HG03457 (cell line): ENCODE results near the gene CPA5.
"Not testable (repeated sequence)": the region's sequence is repeated elsewhere in the genome, so short reads cannot be mapped to it uniquely, and the experiment has no call there.

ENCODE experiments used
- ATAC-seq: cut with Tn5 transposase; IDR thresholded peaks from one replicate; pipeline ENCODE4 v1.9.1; 2021; ENCODE audit warnings: moderate number of reproducible peaks; ENCODE audit not compliant: unreplicated experiment

CPA5 gene

GRCh38 chr7:130374507-130374906 lies 29.9 kb downstream of the CPA5 start:
- no peak for ATAC-seq

GRCh38 chr7:130376461-130376860 lies 31.8 kb downstream of the CPA5 start:
- ATAC-seq, result not testable (repeated sequence)

- no peak for ATAC-seq
Observed at GRCh38 chr7:130377178-130377577, 32.6 kb downstream of the CPA5 start.

GRCh38 chr7:130379019-130379418 lies 34.4 kb downstream of the CPA5 start:
- no peak for ATAC-seq

- no peak for ATAC-seq
Observed at GRCh38 chr7:130379532-130379920, 34.9 kb downstream of the CPA5 start.

- ATAC-seq, result no peak
Observed at GRCh38 chr7:130379921-130380860, 35.6 kb downstream of the CPA5 start, which contains the start of gene CPA1. TSS of gene CPA1 (plus strand) at chr7:130380494. CDS start at chr7:130380521, 27 bp downstream.

GRCh38 chr7:130380861-130381455 lies 36.3 kb downstream of the CPA5 start:
- no peak for ATAC-seq

GRCh38 chr7:130381468-130382312 lies 37.1 kb downstream of the CPA5 start:
- ATAC-seq, result no peak

GRCh38 chr7:130383187-130383980 lies 38.8 kb downstream of the CPA5 start:
- ATAC-seq, result no peak

- no peak for ATAC-seq
Observed at GRCh38 chr7:130384371-130384801, 39.8 kb downstream of the CPA5 start.

GRCh38 chr7:130384841-130385599 lies 40.4 kb downstream of the CPA5 start:
- no peak for ATAC-seq

- ATAC-seq, result no peak
Observed at GRCh38 chr7:130385600-130386066, 41.0 kb downstream of the CPA5 start.

- ATAC-seq, result no peak
Observed at GRCh38 chr7:130386876-130387275, 42.3 kb downstream of the CPA5 start.

- ATAC-seq, result no peak
Observed at GRCh38 chr7:130387306-130387627, 42.7 kb downstream of the CPA5 start.

GRCh38 chr7:130387628-130388403 lies 43.2 kb downstream of the CPA5 start:
- no peak for ATAC-seq

GRCh38 chr7:130388671-130389070 lies 44.1 kb downstream of the CPA5 start:
- no peak for ATAC-seq

- no peak for ATAC-seq
Observed at GRCh38 chr7:130390486-130390885, 45.9 kb downstream of the CPA5 start.

GRCh38 chr7:130393101-130393561 lies 48.5 kb downstream of the CPA5 start:
- no peak for ATAC-seq
